ENCODE results near the gene DRC7.
A peak's percentile ranks its signal among the peaks of the same experiment; 100 is the strongest.
"Not testable (repeated sequence)": the region's sequence is repeated elsewhere in the genome, so short reads cannot be mapped to it uniquely, and the experiment has no call there.

DRC7 gene

GRCh38 chr16:57658878-57659674 lies 35.5 kb upstream of the DRC7 start:
- DNase-seq (ENCODE audit: low read depth, low spot score): no peak

GRCh38 chr16:57660715-57661463 lies 33.7 kb upstream of the DRC7 start:
- no peak for DNase-seq (ENCODE audit: low read depth, low spot score)

- DNase-seq (ENCODE audit: low read depth, low spot score): no peak
These were observed 33.1 kb upstream of the DRC7 start for GRCh38 chr16:57661510-57661909.

GRCh38 chr16:57661936-57662906 lies 32.4 kb upstream of the DRC7 start:
- DNase-seq (ENCODE audit: low read depth, low spot score): no peak

- DNase-seq (ENCODE audit: low read depth, low spot score): no peak
These were observed 31.2 kb upstream of the DRC7 start for GRCh38 chr16:57663436-57663835.

- DNase-seq (ENCODE audit: low read depth, low spot score): peak; percentile 40
These were observed 30.5 kb upstream of the DRC7 start for GRCh38 chr16:57663917-57664661.

GRCh38 chr16:57664662-57665025 lies 30.0 kb upstream of the DRC7 start:
- no peak for DNase-seq (ENCODE audit: low read depth, low spot score)

- no peak for DNase-seq (ENCODE audit: low read depth, low spot score)
These were observed 29.1 kb upstream of the DRC7 start for GRCh38 chr16:57665541-57665940.

GRCh38 chr16:57666353-57667047 lies 28.1 kb upstream of the DRC7 start:
- DNase-seq (ENCODE audit: low read depth, low spot score): no peak

GRCh38 chr16:57667048-57667525 lies 27.5 kb upstream of the DRC7 start:
- DNase-seq (ENCODE audit: low read depth, low spot score): no peak

- DNase-seq (ENCODE audit: low read depth, low spot score): peak; percentile 51
These were observed 26.9 kb upstream of the DRC7 start for GRCh38 chr16:57667526-57668262.

- no peak for DNase-seq (ENCODE audit: low read depth, low spot score)
These were observed 26.4 kb upstream of the DRC7 start, which contains the start of gene ADGRG3 for GRCh38 chr16:57668263-57668571. Gene ADGRG3 (plus strand): TSS chr16:57668306. CDS start chr16:57668348, 42 bp downstream.

GRCh38 chr16:57668630-57669475 lies 25.8 kb upstream of the DRC7 start:
- no peak for DNase-seq (ENCODE audit: low read depth, low spot score)

GRCh38 chr16:57669476-57670162 lies 25.0 kb upstream of the DRC7 start:
- DNase-seq (ENCODE audit: low read depth, low spot score): no peak

GRCh38 chr16:57670196-57670595 lies 24.4 kb upstream of the DRC7 start:
- no peak for DNase-seq (ENCODE audit: low read depth, low spot score)

- DNase-seq (ENCODE audit: low read depth, low spot score): not testable (repeated sequence)
These were observed 23.2 kb upstream of the DRC7 start for GRCh38 chr16:57671451-57671850.

GRCh38 chr16:57672416-57672815 lies 22.2 kb upstream of the DRC7 start:
- DNase-seq (ENCODE audit: low read depth, low spot score): no peak

GRCh38 chr16:57672824-57673223 lies 21.8 kb upstream of the DRC7 start:
- DNase-seq (ENCODE audit: low read depth, low spot score): no peak
